LHCN-M2 (cell line): ENCODE results near the gene RUFY4. TPM values are rescaled to one million over a fixed set of nuclear protein-coding genes. Genes with fewer than 3 reads are reported as not detected.
A peak's percentile ranks its signal among the peaks of the same experiment; 100 is the strongest.

Experiments
- DNase-seq: peaks from one replicate; pipeline ENCODE4 v3.0.0-alpha.2; 2012; ENCODE audit warnings: low read depth
- polyA plus RNA-seq: library from polyadenylated mRNA; unstranded; fragments of >200 nt; gene quantifications from one replicate; pipeline ENCODE4 v1.2.1, GENCODE V29; 2012; ENCODE audit warnings: missing spikeins
- total RNA-seq: library from RNA; depleted of rRNA; stranded (reverse); fragments of >200 nt; gene quantifications from 2 replicates; pipeline ENCODE4 v1.2.3, GENCODE V29; 2014; rRNA removed

The RUFY4 gene
- not detected in 2 replicates for total RNA-seq
- polyA plus RNA-seq: not detected

DNA sequence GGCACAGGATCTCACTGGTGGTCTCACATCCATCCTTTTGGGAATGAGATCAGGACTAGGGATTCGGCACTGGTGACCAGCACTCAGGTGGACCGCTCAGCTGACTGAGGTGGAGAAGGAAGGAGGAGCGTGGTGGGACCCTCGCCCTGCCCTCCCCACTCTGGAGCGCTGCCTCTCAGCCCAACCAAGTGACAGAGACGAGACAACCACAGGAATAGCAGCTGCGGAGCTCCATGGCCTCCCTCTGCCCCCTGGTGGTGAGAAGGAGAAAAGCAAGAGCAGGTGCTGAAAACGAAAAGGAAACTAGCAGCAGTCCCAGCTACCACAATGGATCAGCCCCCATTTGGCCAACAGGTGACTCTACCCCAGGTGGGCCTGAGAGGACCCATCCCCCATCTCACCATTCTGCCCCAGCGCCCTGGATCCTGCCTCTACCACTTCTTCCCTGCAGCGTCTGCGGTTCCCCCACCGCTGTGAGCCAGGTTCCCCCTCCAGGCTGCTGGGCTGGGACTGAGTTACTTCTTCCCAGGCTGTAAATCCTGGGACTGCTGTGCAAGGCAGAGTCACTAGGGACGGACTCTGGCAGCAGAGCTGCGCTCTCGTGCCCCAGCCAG lies at the start of gene RUFY4:
Gene RUFY4, plus strand, starts transcription at position 533 of the 614 bp plus-strand sequence. CDS start 1,353 bp downstream, outside the sequence.
- DNase-seq: peak; percentile 62

GRCh38 chr2:218019411-218020060 lies 49.5 kb upstream of the RUFY4 start:
- no peak for DNase-seq

- DNase-seq: no peak
These were observed 48.8 kb upstream of the RUFY4 start for GRCh38 chr2:218020281-218020680.

- no peak for DNase-seq
These were observed 48.0 kb upstream of the RUFY4 start for GRCh38 chr2:218020966-218021535.

DNA sequence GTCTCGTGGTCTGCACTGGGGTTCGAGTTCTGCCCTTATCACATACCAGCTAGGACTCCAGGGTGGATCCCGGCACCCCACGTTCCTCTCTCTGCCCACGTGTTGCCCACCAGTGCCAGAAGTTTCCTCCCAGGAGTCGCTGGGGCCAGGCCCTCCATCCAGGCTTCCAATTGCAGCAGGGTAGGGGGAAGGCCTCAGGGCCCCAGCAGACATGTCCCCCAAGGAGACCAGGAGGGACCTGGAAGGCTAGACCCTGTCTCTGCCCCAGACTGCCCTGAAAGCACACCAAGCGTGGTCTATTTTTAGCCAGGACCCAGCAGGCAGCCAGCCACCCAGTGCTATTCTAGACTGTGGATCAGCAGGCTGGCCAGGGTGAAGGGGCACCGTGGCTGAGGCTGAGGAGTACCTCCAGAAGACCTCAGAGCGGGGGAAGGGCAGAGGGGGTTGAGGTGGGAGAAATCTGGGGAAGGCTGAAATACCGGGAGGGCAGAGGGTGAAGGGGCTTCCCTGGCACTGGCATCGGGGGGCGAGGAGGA lies 47.4 kb upstream of the RUFY4 start:
- no peak for DNase-seq

- no peak for DNase-seq
These were observed 46.8 kb upstream of the RUFY4 start for GRCh38 chr2:218022131-218022850.

GRCh38 chr2:218022851-218023530 lies 46.1 kb upstream of the RUFY4 start:
- no peak for DNase-seq

DNA sequence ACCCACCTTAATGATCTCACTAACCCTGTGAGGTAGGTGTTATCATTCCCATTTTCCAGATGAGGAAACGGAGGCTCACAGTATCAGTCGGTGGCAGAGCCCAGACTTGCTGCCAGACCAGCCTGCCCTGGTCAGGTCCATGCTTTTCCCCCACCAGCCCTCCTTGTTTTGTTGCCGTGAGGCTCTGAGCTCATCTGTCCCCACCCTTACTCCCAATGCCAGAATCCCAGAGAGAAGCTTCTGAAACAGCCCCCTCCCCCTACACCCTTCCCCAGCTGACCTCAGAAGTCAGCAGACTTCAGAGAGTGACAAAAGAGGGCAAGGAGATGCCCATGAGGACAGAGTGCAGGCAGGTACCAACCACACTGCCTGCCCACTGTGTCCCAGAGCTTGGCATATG lies 45.4 kb upstream of the RUFY4 start:
- no peak for DNase-seq

DNA sequence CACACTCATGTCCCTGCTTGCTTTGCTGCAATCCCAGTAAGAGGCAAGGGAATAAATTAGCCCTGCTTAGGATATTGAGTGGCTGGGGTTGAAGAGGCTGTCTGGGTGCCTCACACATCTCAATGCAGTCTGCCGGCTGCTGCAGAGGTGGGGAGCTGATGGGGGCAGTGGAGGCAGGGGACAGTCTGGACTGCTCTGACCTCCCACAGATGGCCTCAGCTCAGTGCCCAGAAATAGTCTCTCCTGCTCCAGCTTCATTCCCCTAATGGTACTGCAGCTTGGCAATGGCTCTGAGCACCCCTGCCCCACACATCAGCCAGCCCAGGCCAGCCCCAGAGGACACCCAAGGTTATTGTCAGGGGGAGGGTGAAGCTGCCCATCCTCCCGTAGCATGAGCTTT lies 44.7 kb upstream of the RUFY4 start:
- no peak for DNase-seq

DNA sequence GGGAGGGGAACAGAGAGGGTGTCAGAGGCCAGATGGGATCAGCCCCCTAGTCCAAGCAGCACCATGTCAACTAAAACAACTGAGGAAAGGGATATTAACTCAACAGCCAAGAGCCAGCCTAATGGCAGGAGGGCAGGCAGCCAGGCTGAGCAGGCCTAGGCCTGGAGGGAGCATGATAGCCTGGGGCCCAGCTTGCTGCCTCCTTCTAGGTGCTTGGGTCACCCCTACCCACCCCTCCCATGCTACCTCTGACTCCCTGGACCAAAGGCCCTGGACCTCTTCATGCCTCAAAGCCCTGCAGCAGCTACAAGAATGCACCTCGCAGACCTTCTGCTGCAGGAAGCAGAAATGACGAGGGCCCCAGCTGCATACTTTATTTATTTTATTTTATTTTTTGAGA lies 44.2 kb upstream of the RUFY4 start:
- DNase-seq: no peak

- no peak for DNase-seq
These were observed 42.8 kb upstream of the RUFY4 start for GRCh38 chr2:218026244-218026643.

GRCh38 chr2:218026676-218027425 lies 42.2 kb upstream of the RUFY4 start:
- DNase-seq: no peak

DNA sequence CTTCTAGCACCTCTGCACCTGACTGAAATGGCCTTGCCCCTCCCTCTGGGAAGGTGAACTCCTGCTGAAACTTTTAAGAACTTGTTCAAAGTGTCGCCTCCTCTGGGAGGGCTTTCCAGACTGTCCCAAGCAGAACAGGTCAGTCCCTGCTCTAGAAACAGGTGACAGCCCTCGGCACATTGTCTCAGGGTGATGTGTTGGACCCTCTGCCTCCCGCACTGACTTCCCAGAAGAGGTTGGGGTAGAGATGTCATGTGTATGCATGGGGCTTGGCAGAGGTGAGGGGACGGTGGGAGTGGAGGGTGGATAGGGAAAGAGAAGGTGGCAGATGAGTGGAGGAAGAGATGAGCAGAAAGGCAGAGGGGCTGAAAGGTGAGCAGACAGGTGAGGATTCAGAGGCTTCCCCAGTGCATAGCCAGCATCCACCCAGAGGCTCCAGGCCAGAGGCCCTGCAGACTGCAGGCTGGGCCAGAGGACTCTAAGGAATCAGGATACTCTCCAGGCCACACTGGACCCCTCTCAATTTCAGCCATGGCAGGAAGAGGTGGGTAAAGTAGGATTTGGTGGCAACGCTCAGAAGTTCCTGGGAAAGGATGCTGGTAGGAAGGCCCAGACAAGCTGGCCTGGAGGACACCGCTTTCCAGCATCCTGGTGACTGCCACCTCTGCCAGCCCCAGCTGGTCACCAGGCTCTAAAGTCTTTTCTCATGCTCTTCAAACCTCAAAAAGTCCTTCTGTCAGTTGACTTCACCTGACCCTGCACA lies 41.4 kb upstream of the RUFY4 start:
- DNase-seq: no peak

DNA sequence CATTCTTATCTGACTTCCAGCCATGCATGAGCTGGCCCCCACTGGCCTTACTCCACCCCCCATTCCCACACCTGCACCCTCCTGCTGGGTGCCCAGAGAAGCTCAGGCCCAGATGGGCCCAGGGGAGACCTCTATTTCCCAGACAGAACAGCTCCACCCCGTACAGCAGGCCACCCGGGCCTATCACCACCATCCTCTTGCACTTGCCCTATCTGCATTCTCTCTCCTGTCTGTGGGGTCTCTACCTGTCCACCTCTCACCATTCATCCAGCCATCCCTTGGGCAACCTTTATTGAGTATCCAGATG lies 40.9 kb upstream of the RUFY4 start:
- no peak for DNase-seq

DNA sequence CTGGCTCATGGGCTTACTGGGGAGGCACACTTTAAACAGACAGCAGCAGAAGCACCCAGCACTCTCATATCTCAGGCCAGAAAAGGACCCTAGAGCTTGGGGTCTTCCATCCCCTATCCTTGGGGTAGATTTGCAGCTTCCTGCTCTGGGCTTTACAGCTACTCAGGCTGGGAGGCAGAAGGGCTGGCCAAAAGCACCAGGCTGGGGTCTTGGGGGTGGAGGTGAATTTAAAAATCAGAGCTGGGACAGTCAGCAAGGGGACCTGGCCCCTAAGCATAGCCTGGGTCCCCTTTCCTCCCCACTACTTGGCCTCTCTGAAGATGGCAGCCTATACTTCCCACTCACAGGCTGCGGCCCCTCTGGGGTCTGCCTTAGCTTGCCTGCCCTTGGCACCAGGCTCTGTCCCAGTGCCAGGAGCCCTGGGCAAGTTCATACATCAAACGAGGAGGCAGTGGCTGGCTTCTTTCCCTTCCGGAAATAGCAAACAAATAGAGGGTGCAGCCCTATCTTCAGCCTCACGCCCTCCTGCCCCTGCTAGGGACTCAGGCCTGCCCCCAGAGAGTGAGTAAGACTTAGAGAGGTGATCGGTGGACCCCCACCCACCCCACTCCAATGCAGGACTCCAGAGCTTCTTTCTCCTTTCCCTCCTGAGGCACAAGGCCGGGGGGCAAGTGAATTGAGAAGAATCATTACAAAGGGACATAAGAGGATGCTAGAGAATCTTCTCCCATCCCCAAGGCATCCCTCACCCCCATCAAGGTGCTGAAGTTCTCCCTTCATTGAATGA lies 40.3 kb upstream of the RUFY4 start:
- no peak for DNase-seq

GRCh38 chr2:218029366-218030360 lies 39.4 kb upstream of the RUFY4 start:
- no peak for DNase-seq

- no peak for DNase-seq
These were observed 38.5 kb upstream of the RUFY4 start for GRCh38 chr2:218030409-218031195.
